RWPE1 (cell line): ENCODE measurements around the gene KCNC1.

Source experiments
- CTCF ChIA-PET: fragments of 350-600 bp; sonication (Branson Sonifier 250); formaldehyde crosslinking; extraction: SDS; loops from one replicate; lab custom pipeline; 2021; lab: Yijun Ruan, JAX
- POLR2A ChIA-PET: fragments of 400-600 bp; formaldehyde crosslinking; extraction: SDS; loops from one replicate; lab custom pipeline; 2020; ENCODE audit warnings: antibody characterized with exemption; ENCODE audit not compliant: low non-redundant PET; lab: Yijun Ruan, JAX
- DNase-seq: peaks from one replicate; pipeline ENCODE4 v3.0.0; 2012; ENCODE audit warnings: low spot score
- H3K27ac ChIP-seq: fragments of 450-650 bp; 2 replicates; pipeline ENCODE4 v1.5.1; 2017
- TF ChIP-seq, protein P1 (sequence below): fragments of 450-650 bp; conservative IDR thresholded peaks from 2 replicates; pipeline ENCODE4 v1.5.1; 2017; ENCODE audit warnings: low read depth, mild to moderate bottlenecking

KCNC1 gene

DNA sequence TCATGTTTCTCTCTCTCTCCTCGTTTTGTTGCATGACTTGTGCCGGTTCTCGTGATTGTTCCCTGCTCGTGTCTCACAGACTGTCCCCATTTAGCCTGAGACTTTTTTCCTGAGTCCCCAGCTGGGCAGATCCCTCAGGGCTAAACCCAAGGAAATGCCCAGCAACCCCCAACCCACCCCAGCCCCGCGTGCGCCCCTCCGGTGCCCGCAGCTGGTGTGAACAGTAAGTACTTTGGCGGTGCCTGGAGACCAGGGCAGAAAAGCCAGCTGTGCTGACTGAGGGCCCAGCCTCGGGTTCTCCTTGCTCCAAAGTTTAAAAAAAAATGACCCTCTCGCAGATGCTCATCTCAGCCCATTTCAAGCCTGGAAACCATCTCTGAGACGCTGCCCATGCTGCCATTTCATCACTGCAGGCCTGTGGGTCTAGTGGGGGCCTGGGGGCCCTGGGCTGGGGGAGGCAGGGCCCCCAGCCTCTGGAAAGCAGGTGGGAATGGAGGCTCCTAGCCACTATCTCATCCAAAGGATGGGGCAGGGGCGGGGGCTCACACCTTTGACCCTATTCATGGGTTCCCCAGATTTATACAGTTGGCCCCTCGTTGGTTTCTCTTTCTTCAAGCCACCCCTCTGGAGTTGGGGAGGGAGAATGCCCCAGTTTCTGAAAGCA is 41.8 kb downstream of the KCNC1 start:
- no peak for DNase-seq
- H3K27ac ChIP-seq = no peak overlapping the region
- ChIA-PET POLR2A (no interaction called here), CTCF (no interaction called here)
- TF ChIP-seq, protein P1, sequence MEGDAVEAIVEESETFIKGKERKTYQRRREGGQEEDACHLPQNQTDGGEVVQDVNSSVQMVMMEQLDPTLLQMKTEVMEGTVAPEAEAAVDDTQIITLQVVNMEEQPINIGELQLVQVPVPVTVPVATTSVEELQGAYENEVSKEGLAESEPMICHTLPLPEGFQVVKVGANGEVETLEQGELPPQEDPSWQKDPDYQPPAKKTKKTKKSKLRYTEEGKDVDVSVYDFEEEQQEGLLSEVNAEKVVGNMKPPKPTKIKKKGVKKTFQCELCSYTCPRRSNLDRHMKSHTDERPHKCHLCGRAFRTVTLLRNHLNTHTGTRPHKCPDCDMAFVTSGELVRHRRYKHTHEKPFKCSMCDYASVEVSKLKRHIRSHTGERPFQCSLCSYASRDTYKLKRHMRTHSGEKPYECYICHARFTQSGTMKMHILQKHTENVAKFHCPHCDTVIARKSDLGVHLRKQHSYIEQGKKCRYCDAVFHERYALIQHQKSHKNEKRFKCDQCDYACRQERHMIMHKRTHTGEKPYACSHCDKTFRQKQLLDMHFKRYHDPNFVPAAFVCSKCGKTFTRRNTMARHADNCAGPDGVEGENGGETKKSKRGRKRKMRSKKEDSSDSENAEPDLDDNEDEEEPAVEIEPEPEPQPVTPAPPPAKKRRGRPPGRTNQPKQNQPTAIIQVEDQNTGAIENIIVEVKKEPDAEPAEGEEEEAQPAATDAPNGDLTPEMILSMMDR = no peak

DNA sequence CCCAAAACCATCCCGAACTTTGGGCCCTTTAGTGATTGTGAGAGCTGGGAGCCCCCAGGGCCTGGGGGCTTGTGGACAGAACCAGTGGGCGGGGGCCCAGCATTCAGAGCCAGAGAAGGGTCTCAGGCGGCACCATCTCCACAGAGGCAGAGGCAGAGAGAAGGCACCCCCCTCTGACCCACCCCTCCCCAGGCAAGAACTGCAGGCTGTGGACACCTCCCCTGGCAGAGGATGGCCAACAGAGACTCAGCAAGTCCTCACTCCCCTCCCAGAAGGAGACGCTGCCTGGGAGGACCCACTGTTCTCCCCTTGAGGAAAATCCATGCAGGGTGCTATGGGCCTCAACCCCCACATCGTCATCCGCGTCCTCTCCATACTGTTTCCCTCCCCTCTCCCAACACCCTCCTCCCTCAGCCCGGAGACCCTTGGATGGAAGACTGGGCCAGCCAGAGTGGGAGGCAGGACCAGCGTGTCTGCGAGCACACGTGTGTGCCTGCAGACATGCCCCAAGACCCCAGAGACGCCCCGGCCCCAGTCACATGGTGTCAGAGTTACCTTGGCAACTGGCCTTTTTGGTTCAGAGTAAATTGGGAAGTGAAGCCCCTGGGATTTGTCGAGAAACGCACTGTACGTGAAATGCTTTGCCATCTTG is 42.6 kb downstream of the KCNC1 start:
- no peak overlapping the region for H3K27ac ChIP-seq
- DNase-seq = no peak
- POLR2A ChIA-PET = no interaction called here
- CTCF ChIA-PET = no interaction called here
- TF ChIP-seq, protein P1 = no peak

DNA sequence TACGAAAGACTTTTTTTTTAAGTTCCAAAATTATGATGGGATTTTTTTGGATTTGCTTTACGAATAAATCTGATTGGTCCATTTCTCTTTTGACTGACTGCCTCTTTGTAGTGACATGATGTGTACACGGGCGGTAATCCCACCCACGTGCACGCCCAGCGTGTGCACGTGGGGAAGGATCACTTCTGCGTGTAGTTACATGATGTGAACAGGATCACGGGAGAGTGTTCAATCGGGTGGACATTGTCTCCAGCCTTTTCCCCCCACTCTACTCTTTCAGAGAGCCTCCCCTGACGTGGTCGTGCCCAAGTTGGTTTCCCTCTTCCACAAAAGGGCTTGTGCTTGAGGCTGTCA is 43.1 kb downstream of the KCNC1 start:
- TF ChIP-seq, protein P1 = no peak
- no peak for DNase-seq
- no peak overlapping the region for H3K27ac ChIP-seq
- ChIA-PET CTCF (no interaction called here), POLR2A (no interaction called here)

DNA sequence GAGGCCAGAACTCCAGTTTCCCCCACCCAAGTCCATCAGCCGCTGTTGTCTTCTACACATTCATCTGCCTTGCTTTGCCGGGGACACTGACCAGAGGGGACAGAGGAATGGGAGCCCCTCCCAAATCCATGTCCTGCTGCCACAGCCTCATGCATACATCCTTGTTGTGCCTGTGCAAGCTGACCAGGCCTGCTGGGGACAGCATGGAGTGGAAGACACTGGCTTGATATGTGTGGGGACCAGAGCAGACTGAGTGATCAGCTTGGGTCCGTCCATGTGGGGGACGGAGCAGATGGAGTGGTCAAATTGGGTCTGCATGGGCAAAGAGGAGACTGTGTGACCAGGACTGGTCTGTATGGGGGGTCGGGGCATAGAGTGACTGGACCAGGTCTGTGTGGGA is 43.8 kb downstream of the KCNC1 start:
- H3K27ac ChIP-seq = no peak overlapping the region
- POLR2A ChIA-PET = no interaction called here
- no peak for DNase-seq
- TF ChIP-seq, protein P1 = no peak
- CTCF ChIA-PET = no interaction called here

DNA sequence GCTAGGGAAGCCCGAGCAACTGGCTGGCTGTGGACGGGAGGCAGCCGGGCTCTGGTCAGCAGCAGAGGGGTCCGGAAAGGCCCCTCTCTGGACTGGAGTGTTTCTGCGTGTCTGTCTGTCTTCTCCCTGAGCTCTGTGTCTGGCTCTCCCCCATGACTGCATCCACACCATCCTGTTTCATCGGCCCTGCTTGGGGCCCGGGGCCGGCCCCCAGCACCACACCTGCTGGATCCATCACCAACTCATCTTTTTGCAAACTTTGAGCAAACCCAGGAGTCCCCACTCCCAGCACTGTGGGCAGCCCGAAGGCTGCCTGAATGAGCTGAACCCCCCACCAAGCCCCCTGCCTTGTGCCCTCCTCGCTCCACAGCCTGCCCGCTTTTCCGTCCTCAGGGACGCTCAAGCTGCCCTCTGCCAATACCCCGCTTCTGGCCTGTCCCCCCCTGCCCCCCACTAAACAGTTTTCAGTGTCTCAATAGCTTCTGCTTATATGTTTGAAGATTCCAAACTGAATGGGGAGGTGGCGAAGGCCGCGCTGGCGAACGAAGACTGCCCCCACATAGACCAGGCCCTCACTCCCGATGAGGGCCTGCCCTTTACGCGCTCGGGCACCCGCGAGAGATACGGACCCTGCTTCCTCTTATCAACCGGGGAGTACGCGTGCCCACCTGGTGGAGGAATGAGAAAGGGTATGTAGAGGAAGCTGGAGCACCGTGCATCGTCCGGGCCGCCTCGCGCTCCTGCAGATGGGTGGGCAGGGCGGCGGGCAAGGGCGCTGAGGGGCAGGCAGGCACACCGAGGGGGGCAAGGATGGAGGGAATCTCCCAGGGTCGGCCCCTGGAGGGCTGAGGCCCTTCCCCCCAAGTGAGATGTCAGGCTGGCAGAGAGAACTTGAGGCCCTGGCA is 44.6 kb downstream of the KCNC1 start:
- CTCF ChIA-PET = no interaction called here
- TF ChIP-seq, protein P1 = no peak
- no peak overlapping the region for H3K27ac ChIP-seq
- no peak for DNase-seq
- POLR2A ChIA-PET = no interaction called here

DNA sequence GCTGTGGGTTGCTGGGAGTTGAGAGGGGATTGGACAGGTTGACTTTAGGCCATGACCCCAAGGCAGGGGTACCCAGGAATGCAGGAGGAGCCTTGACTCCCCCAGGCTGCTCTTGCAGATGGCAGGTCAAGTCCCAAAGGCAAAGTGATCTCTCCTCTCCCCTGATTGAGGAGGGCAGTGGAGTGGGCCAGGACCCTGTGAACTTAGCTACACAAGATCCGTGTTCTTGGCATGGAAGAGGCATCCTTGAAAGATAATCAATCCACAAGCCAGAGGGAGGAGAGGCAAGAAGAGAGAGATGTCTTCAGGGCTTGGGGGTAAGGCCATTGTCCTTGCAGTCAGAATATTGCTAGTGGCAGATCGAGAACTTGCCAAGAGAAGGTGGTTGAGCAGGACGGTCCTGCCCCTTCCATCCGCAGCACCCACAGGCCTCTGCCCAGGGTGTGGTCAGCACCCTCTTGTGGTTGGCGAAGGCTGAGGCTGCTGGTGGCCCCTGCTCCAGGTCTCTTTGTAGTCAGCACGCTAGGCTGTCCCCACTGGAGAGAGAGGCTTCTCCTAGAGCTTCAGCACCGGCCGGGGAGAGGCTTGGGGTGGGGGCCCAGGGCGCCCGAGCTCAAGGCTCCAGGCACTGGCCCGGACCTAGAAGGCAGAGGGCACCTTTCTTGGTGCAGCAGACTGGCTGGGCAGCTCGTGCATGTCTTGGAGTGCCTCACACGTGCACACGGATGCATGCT is 45.4 kb downstream of the KCNC1 start:
- ChIA-PET CTCF (no interaction called here), POLR2A (no interaction called here)
- no peak overlapping the region for H3K27ac ChIP-seq
- DNase-seq = no peak
- TF ChIP-seq, protein P1 = no peak
